H9 (cell line): ENCODE measurements around the gene ZC3H18. TPM values are rescaled to one million over a fixed set of nuclear protein-coding genes. Genes with fewer than 3 reads are reported as not detected.

Experiments
- DNase-seq: peaks from one replicate; pipeline ENCODE4 v3.0.0-alpha.2; 2017
- H2AFZ ChIP-seq: one replicate; pipeline ENCODE4 v1.6.1; 2013; ENCODE audit warnings: mild to moderate bottlenecking, low read length, control low read depth, moderate library complexity
- H2AK5ac ChIP-seq: 2 replicates; pipeline ENCODE4 v1.6.1; 2013; ENCODE audit warnings: low read length, control low read depth, mixed read lengths; ENCODE audit not compliant: insufficient read length
- H2BK120ac ChIP-seq: one replicate; pipeline ENCODE4 v1.6.1; 2013; ENCODE audit warnings: low read depth, mild to moderate bottlenecking, low read length, control low read depth, inconsistent platforms; ENCODE audit not compliant: poor library complexity, severe bottlenecking
- H2BK12ac ChIP-seq: 2 replicates; pipeline ENCODE4 v1.6.1; 2013; ENCODE audit warnings: low read length, control low read depth, mixed read lengths, low read depth; ENCODE audit not compliant: insufficient read length
- H2BK15ac ChIP-seq: 2 replicates; pipeline ENCODE4 v1.6.1; 2013; ENCODE audit warnings: low read depth, low read length, control low read depth
- H2BK20ac ChIP-seq: one replicate; pipeline ENCODE4 v1.6.1; 2013; ENCODE audit warnings: low read depth, mild to moderate bottlenecking, low read length, control low read depth, inconsistent platforms; ENCODE audit not compliant: poor library complexity, severe bottlenecking
- H2BK5ac ChIP-seq: 2 replicates; pipeline ENCODE4 v1.6.1; 2013; ENCODE audit warnings: low read length, control low read depth, mixed read lengths; ENCODE audit not compliant: insufficient read length
- H3K14ac ChIP-seq: 2 replicates; pipeline ENCODE4 v1.6.1; 2013; ENCODE audit warnings: low read length, control low read depth; ENCODE audit not compliant: insufficient read depth
- H3K18ac ChIP-seq: 2 replicates; pipeline ENCODE4 v1.6.1; 2013; ENCODE audit warnings: low read depth, mild to moderate bottlenecking, mixed read lengths, low read length, control low read depth; ENCODE audit not compliant: insufficient read length
- H3K23ac ChIP-seq: 2 replicates; pipeline ENCODE4 v1.6.1; 2013; ENCODE audit warnings: low read length, control low read depth, mixed read lengths, low read depth; ENCODE audit not compliant: insufficient read length
- H3K23me2 ChIP-seq: 2 replicates; pipeline ENCODE4 v1.6.1; 2013; ENCODE audit warnings: low read depth, mild to moderate bottlenecking, mixed read lengths, low read length, control low read depth; ENCODE audit not compliant: insufficient read length, poor library complexity, severe bottlenecking
- H3K27ac ChIP-seq: 2 replicates; pipeline ENCODE4 v1.5.1; 2013; ENCODE audit warnings: low read length, control low read depth, mixed read lengths, low read depth; ENCODE audit not compliant: insufficient read length
- H3K27me3 ChIP-seq: 2 replicates; pipeline ENCODE4 v1.6.1; 2013; ENCODE audit warnings: low read length, control low read depth, inconsistent platforms; ENCODE audit not compliant: insufficient read depth
- H3K4ac ChIP-seq: 2 replicates; pipeline ENCODE4 v1.6.1; 2013; ENCODE audit warnings: low read depth, mild to moderate bottlenecking, control low read depth, inconsistent platforms, low read length, moderate library complexity
- H3K4me1 ChIP-seq: 2 replicates; pipeline ENCODE4 v1.6.1; 2013; ENCODE audit warnings: low read length, control low read depth, inconsistent platforms; ENCODE audit not compliant: insufficient read depth
- H3K4me2 ChIP-seq: 2 replicates; pipeline ENCODE4 v1.6.1; 2013; ENCODE audit warnings: low read length, control low read depth, mixed read lengths; ENCODE audit not compliant: insufficient read length, insufficient read depth
- H3K56ac ChIP-seq: 2 replicates; pipeline ENCODE4 v1.6.1; 2013; ENCODE audit warnings: low read depth, mild to moderate bottlenecking, mixed read lengths, low read length, control low read depth; ENCODE audit not compliant: insufficient read length
- H3K79me1 ChIP-seq: 2 replicates; pipeline ENCODE4 v1.6.1; 2013; ENCODE audit warnings: low read depth, mild to moderate bottlenecking, moderate library complexity, low read length, control low read depth, inconsistent platforms; ENCODE audit not compliant: insufficient read depth, poor library complexity, severe bottlenecking
- H3K79me2 ChIP-seq: 2 replicates; pipeline ENCODE4 v1.6.1; 2013; ENCODE audit warnings: low read length, control low read depth, inconsistent platforms; ENCODE audit not compliant: insufficient read depth
- H3K9ac ChIP-seq: 2 replicates; pipeline ENCODE4 v1.6.1; 2013; ENCODE audit warnings: low read length, control low read depth, mixed read lengths; ENCODE audit not compliant: insufficient read length; ENCODE audit errors: extremely low read depth
- H3K9me3 ChIP-seq: one replicate; pipeline ENCODE4 v1.6.1; 2013; ENCODE audit warnings: low read depth, low read length, inconsistent platforms; ENCODE audit not compliant: control insufficient read depth
- H3T11ph ChIP-seq: one replicate; pipeline ENCODE4 v1.6.1; 2013; ENCODE audit warnings: mild to moderate bottlenecking, low read length, control low read depth, inconsistent platforms
- H4K20me1 ChIP-seq: one replicate; pipeline ENCODE4 v1.6.1; 2013; ENCODE audit not compliant: control insufficient read depth, insufficient read length, insufficient read depth
- H4K5ac ChIP-seq: 2 replicates; pipeline ENCODE4 v1.6.1; 2013; ENCODE audit warnings: low read depth, mild to moderate bottlenecking, mixed read lengths, low read length, control low read depth; ENCODE audit not compliant: insufficient read length
- H4K8ac ChIP-seq: replicated peaks from 2 replicates; pipeline ENCODE4 v1.6.1; 2013; ENCODE audit warnings: low read length, control low read depth, mixed read lengths, low read depth; ENCODE audit not compliant: insufficient read length
- H4K91ac ChIP-seq: 2 replicates; pipeline ENCODE4 v1.6.1; 2013; ENCODE audit warnings: low read depth, mild to moderate bottlenecking, moderate library complexity, mixed read lengths, low read length, control low read depth; ENCODE audit not compliant: insufficient read length
- H3K27ac Mint-ChIP-seq, 3 experiments: 2 replicates in 2 of 3; 3 replicates in 1 of 3; pipeline ENCODE4 v1.8.0; 2020 to 2021; ENCODE audit warnings: mixed read lengths in 3 of 3, mild to moderate bottlenecking in 1 of 3, moderate library complexity in 1 of 3
- H3K27me3 Mint-ChIP-seq: 2 replicates; pipeline ENCODE4 v1.8.0; 2021; ENCODE audit warnings: low read depth, mild to moderate bottlenecking, moderate library complexity, mixed read lengths
- H3K36me3 Mint-ChIP-seq, 3 experiments: 2 replicates in 2 of 3; 3 replicates in 1 of 3; pipeline ENCODE4 v1.8.0; 2020 to 2021; ENCODE audit warnings: low read depth in 3 of 3, mixed read lengths in 3 of 3; ENCODE audit not compliant: insufficient read depth in 1 of 3
- H3K4me1 Mint-ChIP-seq, 2 experiments: 2 replicates each; pipeline ENCODE4 v1.8.0; 2020; ENCODE audit warnings: mixed read lengths in 2 of 2
- H3K4me3 Mint-ChIP-seq, 2 experiments: 2 replicates in 1 of 2; 3 replicates in 1 of 2; pipeline ENCODE4 v1.8.0; 2020 to 2021; ENCODE audit warnings: mild to moderate bottlenecking in 2 of 2, mixed read lengths in 2 of 2, moderate library complexity in 1 of 2
- H3K9me3 Mint-ChIP-seq, 2 experiments: 2 replicates in 1 of 2; 3 replicates in 1 of 2; pipeline ENCODE4 v1.8.0; 2020; ENCODE audit warnings: mild to moderate bottlenecking in 2 of 2, mixed read lengths in 2 of 2, moderate library complexity in 1 of 2
- CTCF ChIP-seq: fragments of 200-600 bp; sonication (generic); conservative IDR thresholded peaks from 3 replicates; pipeline ENCODE4 v1.8.0; 2021; ENCODE audit warnings: antibody characterized with exemption, mild to moderate bottlenecking
- WGBS: extraction: QIAGEN DNeasy Blood & Tissue Kit; methylation state at CpG from one replicate; pipeline ENCODE4 v1.1.7; 2013; ENCODE audit warnings: missing lambda C conversion rate, low lambda C conversion rate, mixed read lengths; ENCODE audit not compliant: insufficient read length; ENCODE audit errors: extremely low coverage; 5-methylcytosine and 5-hydroxymethylcytosine counted together
- total RNA-seq: library from RNA; stranded (reverse); gene quantifications from 2 replicates; pipeline ENCODE4 v1.2.1, GENCODE V29; 2021

ZC3H18 gene
- total RNA-seq, 1 experiment from 2014 or later, result 69.7 TPM

GRCh38 chr16:88655053-88655732, 85.0 kb downstream of the ZC3H18 start:
- H3K27ac Mint-ChIP-seq, result peak overlapping the region in 1 of 3 experiments; percentile 81; a peak in 1 of 7 replicates
- no CpG with 5 or more reads among the region's 50 CpGs for WGBS

More at GRCh38 chr16:88655053-88655732, 85.0 kb downstream of the ZC3H18 start:
- no peak overlapping the region for H3K4me3 Mint-ChIP-seq
- Histone ChIP-seq H3K4ac (no peak overlapping the region), H3K56ac (no peak overlapping the region), H3T11ph (no peak overlapping the region), H3K79me2 (peaks cover 13% of the 10 kb centered on the region; the same call in 1 of the 2 replicates), H3K14ac (no peak overlapping the region), H2BK120ac (no peak overlapping the region), H2AK5ac (no peak overlapping the region), H3K27ac (no peak overlapping the region), H4K91ac (no peak overlapping the region), H3K9ac (no peak overlapping the region), H4K5ac (no peak overlapping the region), H3K23me2 (peaks cover 13% of the 10 kb centered on the region), H3K23ac (no peak overlapping the region), H3K18ac (no peak overlapping the region), H2BK15ac (no peak overlapping the region), H2AFZ (no peak overlapping the region), H4K20me1 (no peaks in the 10 kb centered on the region), H4K8ac (no peak overlapping the region), H3K4me2 (no peak overlapping the region), H2BK12ac (no peak overlapping the region), H3K79me1 (peaks cover 3% of the 10 kb centered on the region), H2BK20ac (no peak overlapping the region), H3K9me3 (no peaks in the 10 kb centered on the region), H2BK5ac (no peak overlapping the region), H3K4me1 (no peaks in the 10 kb centered on the region; the same call in 1 of the 2 replicates), H3K27me3 (no peaks in the 10 kb centered on the region)
- peaks cover 9 to 34% (median 28%) of the 10 kb centered on the region in 3 experiments; a peak in 6 of 7 replicates for H3K36me3 Mint-ChIP-seq
- no peak for TF ChIP-seq CTCF
- no peaks in the 10 kb centered on the region for H3K9me3 Mint-ChIP-seq
- H3K27me3 Mint-ChIP-seq, result no peaks in the 10 kb centered on the region
- peaks cover 6 to 10% of the 10 kb centered on the region in 2 experiments; a peak in 3 of 4 replicates for H3K4me1 Mint-ChIP-seq
- no peak for DNase-seq
